ENCODE measurements around the gene ZNF865. TPM values are rescaled to one million over a fixed set of nuclear protein-coding genes. Genes with fewer than 3 reads are reported as not detected.
A peak's percentile ranks its signal among the peaks of the same experiment; 100 is the strongest.

Gene ZNF865
- total RNA-seq, 1 experiment from 2014 or later, result 21.7 TPM

DNA sequence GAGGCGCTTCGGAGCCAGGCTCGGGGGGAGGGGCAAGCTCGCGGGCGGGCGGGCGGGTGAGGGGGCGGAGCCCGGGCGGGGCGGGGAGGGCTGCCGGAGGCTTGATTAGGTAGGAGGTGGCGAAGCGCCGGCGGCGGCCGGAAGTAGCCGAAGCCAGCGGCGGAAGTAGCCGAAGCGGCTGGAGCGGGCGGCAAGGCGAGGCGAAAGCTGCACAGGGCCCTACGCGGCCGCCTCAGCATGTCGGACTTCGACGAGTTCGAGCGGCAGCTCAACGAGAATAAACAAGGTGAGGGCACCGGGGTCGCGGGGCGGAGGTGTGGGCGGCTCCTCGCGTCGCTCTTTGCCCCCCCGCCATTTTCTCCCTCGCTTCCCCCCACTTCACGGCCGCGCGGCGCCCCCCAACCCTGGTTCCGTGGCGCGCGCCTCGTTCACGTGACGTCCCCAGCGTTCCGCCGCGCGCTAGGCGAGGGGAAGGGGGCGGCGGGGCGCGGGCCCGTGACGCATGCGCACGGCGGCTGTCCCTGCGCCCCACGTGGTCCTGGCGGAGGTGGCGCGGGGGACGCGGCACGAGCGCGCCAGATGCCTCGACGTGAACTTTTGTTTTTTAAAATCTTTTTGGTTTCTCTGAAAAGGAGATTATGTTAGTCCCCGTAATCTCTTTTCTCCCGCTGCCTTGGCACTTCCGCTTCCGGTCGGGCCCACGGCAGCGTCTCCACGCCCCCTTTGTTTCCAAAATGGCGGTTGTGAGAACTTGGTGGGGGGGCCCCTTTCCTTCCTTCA, 49.6 kb downstream of the ZNF865 start, which contains the start of gene U2AF2 (continued):
- TF ChIP-seq, protein P1, sequence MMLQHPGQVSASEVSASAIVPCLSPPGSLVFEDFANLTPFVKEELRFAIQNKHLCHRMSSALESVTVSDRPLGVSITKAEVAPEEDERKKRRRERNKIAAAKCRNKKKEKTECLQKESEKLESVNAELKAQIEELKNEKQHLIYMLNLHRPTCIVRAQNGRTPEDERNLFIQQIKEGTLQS (CRISPR knock-in tag; conservative IDR thresholded peaks at IDR 0.05), result no peak
- TF ChIP-seq ETV6 (CRISPR knock-in tag; IDR thresholded peaks at IDR 0.05) (peak; percentile 43; the same call in 1 of the 2 replicates), ZBTB21 (CRISPR knock-in tag; IDR thresholded peaks at IDR 0.05; ENCODE audit: borderline replicate concordance) (peak; percentile 28; the same call in 1 of the 2 replicates), JAZF1 (CRISPR knock-in tag; IDR thresholded peaks at IDR 0.05) (no peak), NR2C2 (CRISPR knock-in tag; IDR thresholded peaks at IDR 0.05) (no peak), ZNF219 (CRISPR knock-in tag; IDR thresholded peaks at IDR 0.05; ENCODE audit: borderline replicate concordance) (no peak), ELF4 (CRISPR knock-in tag; IDR thresholded peaks at IDR 0.05; ENCODE audit: low read depth) (0 out of 2 replicates have a peak, but pooled peaks have one; percentile 42), JUN (CRISPR knock-in tag; IDR thresholded peaks at IDR 0.05) (peak; percentile 41; the same call in 1 of the 2 replicates), GRHL2 (CRISPR knock-in tag; IDR thresholded peaks at IDR 0.05; ENCODE audit: insufficient replicate concordance, severe bottlenecking) (no peak), SOX15 (CRISPR knock-in tag; IDR thresholded peaks at IDR 0.05) (no peak), NFATC4 (CRISPR knock-in tag; IDR thresholded peaks at IDR 0.05) (no peak), ZNF317 (CRISPR knock-in tag; IDR thresholded peaks at IDR 0.05; ENCODE audit: borderline replicate concordance, low read depth) (0 out of 2 replicates have a peak, but pooled peaks have one; percentile 17), CREM (CRISPR knock-in tag; IDR thresholded peaks at IDR 0.05) (no peak), FOXJ3 (CRISPR knock-in tag; IDR thresholded peaks at IDR 0.05; ENCODE audit: borderline replicate concordance) (no peak), ZNF396 (CRISPR knock-in tag; IDR thresholded peaks at IDR 0.05; ENCODE audit: borderline replicate concordance) (no peak), TEAD4 (CRISPR knock-in tag; IDR thresholded peaks at IDR 0.05) (no peak), GABPB1 (CRISPR knock-in tag; IDR thresholded peaks at IDR 0.05) (peak; percentile 49; the same call in 1 of the 2 replicates)
- TF ChIP-seq, protein P2, sequence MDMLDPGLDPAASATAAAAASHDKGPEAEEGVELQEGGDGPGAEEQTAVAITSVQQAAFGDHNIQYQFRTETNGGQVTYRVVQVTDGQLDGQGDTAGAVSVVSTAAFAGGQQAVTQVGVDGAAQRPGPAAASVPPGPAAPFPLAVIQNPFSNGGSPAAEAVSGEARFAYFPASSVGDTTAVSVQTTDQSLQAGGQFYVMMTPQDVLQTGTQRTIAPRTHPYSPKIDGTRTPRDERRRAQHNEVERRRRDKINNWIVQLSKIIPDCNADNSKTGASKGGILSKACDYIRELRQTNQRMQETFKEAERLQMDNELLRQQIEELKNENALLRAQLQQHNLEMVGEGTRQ (CRISPR knock-in tag; IDR thresholded peaks at IDR 0.05), result peak; percentile 92
- TF ChIP-seq, protein P3, sequence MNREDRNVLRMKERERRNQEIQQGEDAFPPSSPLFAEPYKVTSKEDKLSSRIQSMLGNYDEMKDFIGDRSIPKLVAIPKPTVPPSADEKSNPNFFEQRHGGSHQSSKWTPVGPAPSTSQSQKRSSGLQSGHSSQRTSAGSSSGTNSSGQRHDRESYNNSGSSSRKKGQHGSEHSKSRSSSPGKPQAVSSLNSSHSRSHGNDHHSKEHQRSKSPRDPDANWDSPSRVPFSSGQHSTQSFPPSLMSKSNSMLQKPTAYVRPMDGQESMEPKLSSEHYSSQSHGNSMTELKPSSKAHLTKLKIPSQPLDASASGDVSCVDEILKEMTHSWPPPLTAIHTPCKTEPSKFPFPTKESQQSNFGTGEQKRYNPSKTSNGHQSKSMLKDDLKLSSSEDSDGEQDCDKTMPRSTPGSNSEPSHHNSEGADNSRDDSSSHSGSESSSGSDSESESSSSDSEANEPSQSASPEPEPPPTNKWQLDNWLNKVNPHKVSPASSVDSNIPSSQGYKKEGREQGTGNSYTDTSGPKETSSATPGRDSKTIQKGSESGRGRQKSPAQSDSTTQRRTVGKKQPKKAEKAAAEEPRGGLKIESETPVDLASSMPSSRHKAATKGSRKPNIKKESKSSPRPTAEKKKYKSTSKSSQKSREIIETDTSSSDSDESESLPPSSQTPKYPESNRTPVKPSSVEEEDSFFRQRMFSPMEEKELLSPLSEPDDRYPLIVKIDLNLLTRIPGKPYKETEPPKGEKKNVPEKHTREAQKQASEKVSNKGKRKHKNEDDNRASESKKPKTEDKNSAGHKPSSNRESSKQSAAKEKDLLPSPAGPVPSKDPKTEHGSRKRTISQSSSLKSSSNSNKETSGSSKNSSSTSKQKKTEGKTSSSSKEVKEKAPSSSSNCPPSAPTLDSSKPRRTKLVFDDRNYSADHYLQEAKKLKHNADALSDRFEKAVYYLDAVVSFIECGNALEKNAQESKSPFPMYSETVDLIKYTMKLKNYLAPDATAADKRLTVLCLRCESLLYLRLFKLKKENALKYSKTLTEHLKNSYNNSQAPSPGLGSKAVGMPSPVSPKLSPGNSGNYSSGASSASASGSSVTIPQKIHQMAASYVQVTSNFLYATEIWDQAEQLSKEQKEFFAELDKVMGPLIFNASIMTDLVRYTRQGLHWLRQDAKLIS (CRISPR knock-in tag; IDR thresholded peaks at IDR 0.05; ENCODE audit: borderline replicate concordance), result no peak
- TF ChIP-seq, protein P4, sequence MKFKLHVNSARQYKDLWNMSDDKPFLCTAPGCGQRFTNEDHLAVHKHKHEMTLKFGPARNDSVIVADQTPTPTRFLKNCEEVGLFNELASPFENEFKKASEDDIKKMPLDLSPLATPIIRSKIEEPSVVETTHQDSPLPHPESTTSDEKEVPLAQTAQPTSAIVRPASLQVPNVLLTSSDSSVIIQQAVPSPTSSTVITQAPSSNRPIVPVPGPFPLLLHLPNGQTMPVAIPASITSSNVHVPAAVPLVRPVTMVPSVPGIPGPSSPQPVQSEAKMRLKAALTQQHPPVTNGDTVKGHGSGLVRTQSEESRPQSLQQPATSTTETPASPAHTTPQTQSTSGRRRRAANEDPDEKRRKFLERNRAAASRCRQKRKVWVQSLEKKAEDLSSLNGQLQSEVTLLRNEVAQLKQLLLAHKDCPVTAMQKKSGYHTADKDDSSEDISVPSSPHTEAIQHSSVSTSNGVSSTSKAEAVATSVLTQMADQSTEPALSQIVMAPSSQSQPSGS (CRISPR knock-in tag; IDR thresholded peaks at IDR 0.05; ENCODE audit: borderline replicate concordance, low read depth), result no peak
- TF ChIP-seq, protein P5, sequence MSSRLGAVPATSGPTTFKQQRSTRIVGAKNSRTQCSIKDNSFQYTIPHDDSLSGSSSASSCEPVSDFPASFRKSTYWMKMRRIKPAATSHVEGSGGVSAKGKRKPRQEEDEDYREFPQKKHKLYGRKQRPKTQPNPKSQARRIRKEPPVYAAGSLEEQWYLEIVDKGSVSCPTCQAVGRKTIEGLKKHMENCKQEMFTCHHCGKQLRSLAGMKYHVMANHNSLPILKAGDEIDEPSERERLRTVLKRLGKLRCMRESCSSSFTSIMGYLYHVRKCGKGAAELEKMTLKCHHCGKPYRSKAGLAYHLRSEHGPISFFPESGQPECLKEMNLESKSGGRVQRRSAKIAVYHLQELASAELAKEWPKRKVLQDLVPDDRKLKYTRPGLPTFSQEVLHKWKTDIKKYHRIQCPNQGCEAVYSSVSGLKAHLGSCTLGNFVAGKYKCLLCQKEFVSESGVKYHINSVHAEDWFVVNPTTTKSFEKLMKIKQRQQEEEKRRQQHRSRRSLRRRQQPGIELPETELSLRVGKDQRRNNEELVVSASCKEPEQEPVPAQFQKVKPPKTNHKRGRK (CRISPR knock-in tag; IDR thresholded peaks at IDR 0.05; ENCODE audit: borderline replicate concordance), result no peak
- TF ChIP-seq, protein P6, sequence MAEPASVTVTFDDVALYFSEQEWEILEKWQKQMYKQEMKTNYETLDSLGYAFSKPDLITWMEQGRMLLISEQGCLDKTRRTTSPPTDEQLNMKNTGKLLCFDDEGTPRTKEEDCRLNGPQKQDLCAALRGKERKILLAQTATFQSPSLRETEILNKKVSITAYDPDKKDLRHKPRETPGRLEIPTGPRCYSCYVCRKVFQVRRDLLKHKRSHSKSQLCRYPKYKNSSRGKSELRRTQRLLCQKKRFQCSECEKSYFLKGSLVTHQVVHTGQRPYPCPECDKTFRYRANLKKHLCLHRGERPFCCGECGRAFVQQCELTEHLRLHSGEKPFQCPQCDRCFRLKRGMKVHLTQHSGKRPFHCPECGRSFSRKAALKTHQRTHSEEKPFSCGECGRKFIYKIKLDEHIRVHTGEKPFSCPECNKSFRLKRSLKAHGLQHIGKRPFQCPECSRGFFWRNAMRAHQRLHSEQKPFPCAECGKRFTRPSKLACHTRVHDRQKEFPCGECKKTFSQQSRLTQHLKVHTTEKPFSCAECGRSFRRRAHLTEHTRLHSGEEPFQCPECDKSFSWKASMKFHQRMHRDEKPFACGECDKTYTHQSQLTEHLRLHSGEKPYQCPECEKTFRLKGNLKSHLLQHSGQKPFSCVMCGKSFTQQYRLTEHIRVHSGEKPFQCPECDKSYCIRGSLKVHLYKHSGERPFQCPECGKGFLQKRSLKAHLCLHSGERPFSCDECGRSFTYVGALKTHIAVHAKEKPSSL (CRISPR knock-in tag; conservative IDR thresholded peaks at IDR 0.05), result no peak
- TF ChIP-seq, protein P7, sequence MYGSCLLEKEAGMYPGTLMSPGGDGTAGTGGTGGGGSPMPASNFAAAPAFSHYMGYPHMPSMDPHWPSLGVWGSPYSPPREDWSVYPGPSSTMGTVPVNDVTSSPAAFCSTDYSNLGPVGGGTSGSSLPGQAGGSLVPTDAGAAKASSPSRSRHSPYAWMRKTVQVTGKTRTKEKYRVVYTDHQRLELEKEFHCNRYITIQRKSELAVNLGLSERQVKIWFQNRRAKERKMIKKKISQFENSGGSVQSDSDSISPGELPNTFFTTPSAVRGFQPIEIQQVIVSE (CRISPR knock-in tag; IDR thresholded peaks at IDR 0.05; ENCODE audit: borderline replicate concordance), result no peak
- TF ChIP-seq, protein P8, sequence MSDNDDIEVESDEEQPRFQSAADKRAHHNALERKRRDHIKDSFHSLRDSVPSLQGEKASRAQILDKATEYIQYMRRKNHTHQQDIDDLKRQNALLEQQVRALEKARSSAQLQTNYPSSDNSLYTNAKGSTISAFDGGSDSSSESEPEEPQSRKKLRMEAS (CRISPR knock-in tag; IDR thresholded peaks at IDR 0.05), result peak; percentile 45
- TF ChIP-seq, protein P9, sequence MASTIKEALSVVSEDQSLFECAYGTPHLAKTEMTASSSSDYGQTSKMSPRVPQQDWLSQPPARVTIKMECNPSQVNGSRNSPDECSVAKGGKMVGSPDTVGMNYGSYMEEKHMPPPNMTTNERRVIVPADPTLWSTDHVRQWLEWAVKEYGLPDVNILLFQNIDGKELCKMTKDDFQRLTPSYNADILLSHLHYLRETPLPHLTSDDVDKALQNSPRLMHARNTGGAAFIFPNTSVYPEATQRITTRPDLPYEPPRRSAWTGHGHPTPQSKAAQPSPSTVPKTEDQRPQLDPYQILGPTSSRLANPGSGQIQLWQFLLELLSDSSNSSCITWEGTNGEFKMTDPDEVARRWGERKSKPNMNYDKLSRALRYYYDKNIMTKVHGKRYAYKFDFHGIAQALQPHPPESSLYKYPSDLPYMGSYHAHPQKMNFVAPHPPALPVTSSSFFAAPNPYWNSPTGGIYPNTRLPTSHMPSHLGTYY (CRISPR knock-in tag; IDR thresholded peaks at IDR 0.05), result no peak
